Heart right ventricle (tissue), 16 donors: ENCODE measurements around the gene NKAPL. TPM values are rescaled to one million over a fixed set of nuclear protein-coding genes. Genes with fewer than 3 reads are reported as not detected.

Experiments used
- ATAC-seq, 8 donors: fragments of 200-7000 bp; cut with Tn5 transposase; one replicate each; pipeline ENCODE4 v1.9.1; 2020; ENCODE audit warnings: mild to moderate bottlenecking in 8 of 8, moderate library complexity in 8 of 8, moderate number of reproducible peaks in 1 of 8
- DNase-seq, 2 donors: peaks; one replicate each; pipeline ENCODE4 v3.0.0-alpha.2; 2020
- H3K27ac ChIP-seq, 10 donors: fragments of 200-600 bp; sonication (generic) in 2 of 10; one replicate each; pipeline versions ENCODE4 v1.5.0 to v1.8.0; 2020 to 2022; ENCODE audit warnings: mild to moderate bottlenecking in 3 of 10
- H3K27me3 ChIP-seq, 7 donors: fragments of 200-600 bp; one replicate each; pipeline ENCODE4 v1.8.0; 2021 to 2022; ENCODE audit warnings: mild to moderate bottlenecking in 2 of 7
- H3K36me3 ChIP-seq, 9 donors: fragments of 200-600 bp; sonication (generic) in 1 of 9; one replicate each; pipeline versions ENCODE4 v1.5.0 to v1.8.0; 2020 to 2022; ENCODE audit warnings: mild to moderate bottlenecking in 2 of 9
- H3K4me1 ChIP-seq, 9 donors: fragments of 200-600 bp; sonication (generic) in 1 of 9; one replicate each; pipeline versions ENCODE4 v1.5.0 to v1.8.0; 2020 to 2022; ENCODE audit warnings: mild to moderate bottlenecking in 4 of 9
- H3K4me3 ChIP-seq, 10 donors: fragments of 200-600 bp; sonication (generic) in 2 of 10; one replicate each; pipeline versions ENCODE4 v1.5.0 to v1.8.0; 2020 to 2022; ENCODE audit warnings: mild to moderate bottlenecking in 7 of 10, moderate library complexity in 2 of 10
- H3K9me3 ChIP-seq, 11 donors: fragments of 200-600 bp in 10 of 11; sonication (generic) in 2 of 11; one replicate each; pipeline versions ENCODE4 v1.5.0 to v1.8.0; 2013 to 2022; ENCODE audit warnings: mild to moderate bottlenecking in 2 of 11, control low read depth in 1 of 11, moderate library complexity in 1 of 11
- CTCF ChIP-seq, 9 donors: fragments of 200-600 bp; sonication (generic) in 2 of 9; IDR thresholded peaks; one replicate each; pipeline versions ENCODE4 v1.5.0 to v1.8.0; 2021 to 2022; ENCODE audit warnings: antibody characterized with exemption in 9 of 9, mild to moderate bottlenecking in 5 of 9, moderate library complexity in 1 of 9
- WGBS, 2 donors: extraction: QIAGEN DNeasy Blood & Tissue Kit; methylation state at CpG; one replicate each; pipeline ENCODE4 v1.1.7; 2013; ENCODE audit warnings: inconsistent platforms in 1 of 2; 5-methylcytosine and 5-hydroxymethylcytosine counted together
- intact Hi-C, 10 donors: fragments of 100-400 bp; cut with DNase I; formaldehyde crosslinking; loops; one replicate each; pipeline versions ENCODE4 v1.11.1 to v1.14.2; 2022
- polyA plus RNA-seq, 2 donors: library from polyadenylated mRNA; stranded (reverse); fragments of 200-250 nt; gene quantifications; one replicate each; pipeline ENCODE4 v1.2.3, GENCODE V29; 2013
- total RNA-seq, 10 donors: library from RNA; stranded (reverse); fragmentation: NEBNext Ultra II Directional in 3 of 10; extraction: Animal tissue kit (Norgen Biotek cat#: 25700) in 3 of 10; gene quantifications; one replicate each; pipeline versions ENCODE4 v1.2.1 to v1.2.4, GENCODE V29; 2021 to 2023
- donor health status: Arrhythmogenic right ventricular cardiomyopathy.
- donor health status: ischemic (EF 13 %, LVEDD 7.1; RV severe dilation, severe dysfunction).
- donor health status: healthy with polysubstance abuse.
- donor health status: DM: no; HTN: yes; CAD: no.
- donor health status: DM: no; HTN: no; CAD: no.
- donor health status: ischemic (EF 25% LVEDD 6.9; RV normal size, moderate dysfunction).
- donor health status: ischemic (EF 25% LVEDD 5.7; RV mildly dilated, moderate dysfunction).
- donor health status: healthy.
- donor health status: DM: yes; HTN: yes; CAD: no.
- donor health status: Ischemic cardiomyopathy.
- donor health status: ischemic (EF 35%, LVEDD 5.7; RV mildly dilated, moderate dysfunction).
- donor health status: nonischemic (EF 11% LVEDD 7.7; RV severe dilation, severe dysfunction).
- donor health status: DM: yes; HTN: yes; CAD: no.
- donor health status: PGD.
- donor health status: ischemic (EF 29% LVEDD 5.4; RV normal size, mild dysfunction).
- donor health status: nonischemic (EF 23%, LVEDD 6.1; RV moderate dilation, normal function).

The NKAPL gene
- total and polyA plus RNA-seq, 12 donors: 2.7 to 9.7 (median 6.7) TPM

GRCh38 chr6:28239636-28240035 lies 19.5 kb upstream of the NKAPL start:
- Histone ChIP-seq H3K4me3 (no peak overlapping the region), H3K27me3 (no peaks in the 10 kb centered on the region), H3K4me1 (peaks cover 0 to 14% (median 0%) of the 10 kb centered on the region in 9 donors), H3K36me3 (peaks cover 0 to 40% (median 6%) of the 10 kb centered on the region in 9 donors), H3K9me3 (no peaks in the 10 kb centered on the region), H3K27ac (no peak overlapping the region)
- no peak for TF ChIP-seq CTCF (IDR thresholded peaks at IDR 0.05)
- DNase-seq: no peak
- intact Hi-C loops: no loop called here
- 97 to 100% methylated on average over 1 of the region's 1 CpG for WGBS, 2 donors
- no peak for ATAC-seq

DNA sequence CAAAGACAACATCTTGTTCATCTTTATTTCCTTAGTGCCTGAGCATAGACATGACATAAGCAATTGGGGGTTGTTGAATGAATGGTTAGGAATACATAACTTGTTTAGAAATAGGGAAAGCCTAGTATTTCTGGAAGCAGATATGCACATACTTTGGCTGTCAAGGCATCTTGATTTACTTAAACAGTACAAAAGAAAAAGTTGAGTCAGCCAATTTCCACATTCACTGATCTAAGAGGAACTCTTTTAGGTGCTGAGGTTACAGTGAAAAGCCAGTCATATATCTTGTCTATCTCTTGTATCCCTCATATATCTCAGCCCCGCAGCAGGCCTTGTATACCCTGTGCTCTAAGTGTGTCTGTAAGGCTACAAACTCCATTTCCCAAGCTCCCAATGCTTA lies 18.6 kb upstream of the NKAPL start:
- Histone ChIP-seq H3K9me3 (no peaks in the 10 kb centered on the region), H3K27me3 (no peaks in the 10 kb centered on the region), H3K27ac (no peak overlapping the region), H3K4me3 (no peak overlapping the region), H3K36me3 (peaks cover 0 to 40% (median 14%) of the 10 kb centered on the region in 9 donors), H3K4me1 (peaks cover 0 to 13% (median 0%) of the 10 kb centered on the region in 9 donors)
- DNase-seq (no peak), ATAC-seq (no peak)
- intact Hi-C loops: no loop called here
- 95 to 97% methylated on average over 1 of the region's 1 CpG for WGBS, 2 donors
- no peak for TF ChIP-seq CTCF (IDR thresholded peaks at IDR 0.05)

GRCh38 chr6:28243946-28244345 lies 15.2 kb upstream of the NKAPL start:
- no peaks in the 10 kb centered on the region for H3K9me3 ChIP-seq
- peaks cover 0 to 3% (median 0%) of the 10 kb centered on the region in 9 donors for H3K4me1 ChIP-seq
- 95% methylated on average over 3 of the region's 3 CpGs for WGBS, 2 donors
- no peak overlapping the region for H3K4me3 ChIP-seq
- ATAC-seq (no peak), DNase-seq (no peak)
- peaks cover 0 to 64% (median 22%) of the 10 kb centered on the region in 9 donors for H3K36me3 ChIP-seq
- no peaks in the 10 kb centered on the region for H3K27me3 ChIP-seq
- no peak for TF ChIP-seq CTCF (IDR thresholded peaks at IDR 0.05)
- intact Hi-C loops: no loop called here
- H3K27ac ChIP-seq: peak overlapping the region in 1 of 10 donors; percentile 21

- WGBS, 2 donors: 94 to 95% methylated on average over 6 of the region's 6 CpGs
- Histone ChIP-seq H3K9me3 (no peaks in the 10 kb centered on the region), H3K36me3 (peaks cover 0 to 71% (median 22%) of the 10 kb centered on the region in 9 donors), H3K4me1 (peaks cover 0 to 6% (median 2%) of the 10 kb centered on the region in 9 donors), H3K27me3 (no peaks in the 10 kb centered on the region), H3K4me3 (no peak overlapping the region), H3K27ac (no peak overlapping the region)
- intact Hi-C loops: no loop called here
- no peak for TF ChIP-seq CTCF (IDR thresholded peaks at IDR 0.05)
- DNase-seq (no peak), ATAC-seq (no peak)
These were observed 13.7 kb upstream of the NKAPL start for GRCh38 chr6:28245206-28245941.
